SK-N-SH (cell line): ENCODE measurements around the gene FAM168A. TPM values are rescaled to one million over a fixed set of nuclear protein-coding genes. Genes with fewer than 3 reads are reported as not detected.

Source experiments
- CTCF ChIA-PET: fragments of 300-600, 350-600 bp; formaldehyde crosslinking; extraction: SDS; loops from one replicate; lab custom pipeline; 2021; lab: Yijun Ruan, JAX
- POLR2A ChIA-PET: fragments of 350-600 bp; sonication (Branson Sonifier 250); formaldehyde crosslinking; extraction: SDS; loops from one replicate; lab custom pipeline; 2020; ENCODE audit warnings: antibody characterized with exemption, inconsistent platforms; lab: Yijun Ruan, JAX
- DNase-seq: peaks from one replicate; pipeline ENCODE4 v3.0.0; 2012
- H2AFZ ChIP-seq: fragments of 200-600 bp; sonication (generic); 2 replicates; pipeline ENCODE4 v1.8.1; 2016; ENCODE audit warnings: antibody characterized with exemption, mild to moderate bottlenecking, low read depth
- H3F3A ChIP-seq: fragments of 200-600 bp; sonication (generic); replicated peaks from 2 replicates; pipeline ENCODE3; 2016; ENCODE audit warnings: antibody characterized with exemption, mild to moderate bottlenecking; ENCODE audit not compliant: insufficient read depth
- H3K27ac ChIP-seq, 2 experiments: fragments of 200-500 bp in 1 of 2; fragments of 200-600 bp in 1 of 2; sonication (Bioruptor generic) in 1 of 2; sonication (generic), shearing (Covaris generic) in 1 of 2; 2 replicates each; pipeline versions ENCODE4 v1.5.1 to v1.6.1; 2014 to 2016; ENCODE audit warnings: low read depth in 2 of 2, inconsistent platforms in 1 of 2, low read length in 1 of 2, mild to moderate bottlenecking in 1 of 2, mixed read lengths in 1 of 2
- H3K27me3 ChIP-seq: fragments of 200-600 bp; sonication (generic), shearing (Covaris generic); 2 replicates; pipeline ENCODE4 v1.6.1; 2016; ENCODE audit warnings: mixed run types; ENCODE audit not compliant: insufficient read depth
- H3K36me3 ChIP-seq, 2 experiments: fragments of 200-500 bp in 1 of 2; fragments of 200-600 bp in 1 of 2; sonication (Bioruptor generic) in 1 of 2; sonication (generic) in 1 of 2; replicated peaks in 1 of 2; 2 replicates each; pipeline versions ENCODE3 to v1.5.1; 2014 to 2016; ENCODE audit warnings: low read length in 1 of 2, mild to moderate bottlenecking in 1 of 2; ENCODE audit not compliant: insufficient read depth in 2 of 2, control insufficient read depth in 1 of 2
- H3K4me1 ChIP-seq, 2 experiments: fragments of 200-500 bp in 1 of 2; fragments of 200-600 bp in 1 of 2; sonication (Bioruptor generic) in 1 of 2; sonication (generic), shearing (Covaris generic) in 1 of 2; 2 replicates each; pipeline versions ENCODE4 v1.5.1 to v1.6.1; 2014 to 2016; ENCODE audit warnings: low read depth in 1 of 2, low read length in 1 of 2, mixed run types in 1 of 2; ENCODE audit not compliant: insufficient read depth in 2 of 2, control insufficient read depth in 1 of 2
- H3K4me2 ChIP-seq: fragments of 200-600 bp; sonication (generic), shearing (Covaris generic); 2 replicates; pipeline ENCODE4 v1.6.1; 2017; ENCODE audit warnings: mixed run types
- H3K4me3 ChIP-seq, 2 experiments: fragments of 200-500 bp in 1 of 2; fragments of 200-600 bp in 1 of 2; sonication (Bioruptor generic) in 1 of 2; sonication (generic), shearing (Covaris generic) in 1 of 2; 2 replicates each; pipeline versions ENCODE4 v1.5.1 to v1.8.1; 2014 to 2016; ENCODE audit warnings: low read depth in 2 of 2, inconsistent platforms in 1 of 2, low read length in 1 of 2, mild to moderate bottlenecking in 1 of 2, mixed read lengths in 1 of 2, moderate library complexity in 1 of 2
- H3K79me2 ChIP-seq: fragments of 200-600 bp; sonication (generic); 2 replicates; pipeline ENCODE4 v1.8.1; 2017; ENCODE audit warnings: mild to moderate bottlenecking; ENCODE audit not compliant: insufficient read depth
- H3K9ac ChIP-seq: fragments of 200-600 bp; sonication (generic); 2 replicates; pipeline ENCODE4 v1.6.1; 2017; ENCODE audit warnings: mixed run types
- H3K9me2 ChIP-seq: fragments of 200-600 bp; sonication (generic); 2 replicates; pipeline ENCODE4 v1.6.1; 2017; ENCODE audit warnings: mixed run types
- H3K9me3 ChIP-seq: fragments of 200-600 bp; sonication (generic); 2 replicates; pipeline ENCODE4 v1.6.1; 2017; ENCODE audit warnings: mixed run types, mild to moderate bottlenecking, moderate library complexity
- H4K20me1 ChIP-seq: fragments of 200-600 bp; sonication (generic); 2 replicates; pipeline ENCODE4 v1.6.1; 2017; ENCODE audit warnings: mild to moderate bottlenecking, mixed run types; ENCODE audit not compliant: insufficient read depth
- CHD2 ChIP-seq: fragments of 150-350 bp; IDR thresholded peaks from 2 replicates; pipeline ENCODE4 v1.6.1; 2018; ENCODE audit warnings: low read length; ENCODE audit not compliant: partially characterized antibody
- ELF1 ChIP-seq: IDR thresholded peaks from 2 replicates; pipeline ENCODE4 v1.4.0; 2012
- FOXJ3 ChIP-seq: sonication (generic); formaldehyde crosslinking; IDR thresholded peaks from 2 replicates; pipeline ENCODE4 v1.5.1; 2020; ENCODE audit warnings: mild to moderate bottlenecking, missing genetic modification reagents
- GABPA ChIP-seq: IDR thresholded peaks from 2 replicates; pipeline ENCODE4 v1.4.0; 2012; ENCODE audit warnings: low read depth, mild to moderate bottlenecking
- GATA2 ChIP-seq: sonication (generic); formaldehyde crosslinking; IDR thresholded peaks from 2 replicates; pipeline ENCODE4 v1.5.0; 2020; ENCODE audit warnings: mild to moderate bottlenecking, missing genetic modification reagents
- JUND ChIP-seq: IDR thresholded peaks from 2 replicates; pipeline ENCODE4 v1.4.0; 2012
- MXI1 ChIP-seq: IDR thresholded peaks from 2 replicates; pipeline ENCODE4 v1.6.1; 2012; ENCODE audit warnings: mild to moderate bottlenecking, low read depth, low read length, improper control_type of control experiment
- NFIC ChIP-seq: IDR thresholded peaks from 2 replicates; pipeline ENCODE4 v1.4.0; 2012; ENCODE audit warnings: borderline replicate concordance
- NRF1 ChIP-seq: IDR thresholded peaks from 2 replicates; pipeline ENCODE4 v1.6.1; 2012; ENCODE audit warnings: low read depth, mild to moderate bottlenecking, low read length
- RAD21 ChIP-seq: IDR thresholded peaks from 2 replicates; pipeline ENCODE4 v1.6.1; 2012; ENCODE audit warnings: mild to moderate bottlenecking, low read length
- RXRA ChIP-seq: IDR thresholded peaks from 2 replicates; pipeline ENCODE4 v1.4.0; 2012; ENCODE audit warnings: low read depth, mild to moderate bottlenecking, borderline replicate concordance
- TCF12 ChIP-seq: IDR thresholded peaks from 2 replicates; pipeline ENCODE4 v1.4.0; 2012
- TEAD4 ChIP-seq: IDR thresholded peaks from 2 replicates; pipeline ENCODE4 v1.4.0; 2012; ENCODE audit warnings: mild to moderate bottlenecking, borderline replicate concordance; ENCODE audit not compliant: insufficient read depth
- YY1 ChIP-seq: IDR thresholded peaks from 2 replicates; pipeline ENCODE4 v1.4.0; 2012; ENCODE audit warnings: low read depth, mild to moderate bottlenecking
- WGBS: methylation state at CpG from one replicate; pipeline ENCODE4 v1.1.6; 2017; ENCODE audit warnings: low lambda C conversion rate; 5-methylcytosine and 5-hydroxymethylcytosine counted together
- polyA plus RNA-seq, 3 experiments: library from polyadenylated mRNA; depleted of rRNA; stranded (reverse); fragments of >200 nt; gene quantifications; 2 replicates each; pipeline ENCODE4 v1.2.3, GENCODE V29; 2012
- TF ChIP-seq, protein P1 (sequence below): fragments of 150-350 bp; IDR thresholded peaks from 2 replicates; pipeline ENCODE4 v1.6.1; 2016; ENCODE audit warnings: mild to moderate bottlenecking, low read depth, low read length
- TF ChIP-seq, protein P2 (sequence below): fragments of 150-350 bp; IDR thresholded peaks from 2 replicates; pipeline ENCODE4 v1.6.1; 2017; ENCODE audit warnings: antibody characterized with exemption, low read length, low read depth, borderline replicate concordance
- TF ChIP-seq, protein P3 (sequence below): fragments of 200-600 bp; sonication (generic); IDR thresholded peaks from 2 replicates; pipeline ENCODE4 v1.6.1; 2017; ENCODE audit warnings: antibody characterized with exemption, mild to moderate bottlenecking, moderate library complexity
- TF ChIP-seq, protein P4 (sequence below): IDR thresholded peaks from 2 replicates; pipeline ENCODE4 v1.4.0; 2012; ENCODE audit warnings: low read depth
- TF ChIP-seq, protein P5 (sequence below): IDR thresholded peaks from 2 replicates; pipeline ENCODE4 v1.4.0; 2012; ENCODE audit warnings: low read depth, borderline replicate concordance

FAM168A gene
- polyA plus RNA-seq, 1 of the 3 experiments (the other 2 are of a cell fraction), result 17.8 TPM

DNA sequence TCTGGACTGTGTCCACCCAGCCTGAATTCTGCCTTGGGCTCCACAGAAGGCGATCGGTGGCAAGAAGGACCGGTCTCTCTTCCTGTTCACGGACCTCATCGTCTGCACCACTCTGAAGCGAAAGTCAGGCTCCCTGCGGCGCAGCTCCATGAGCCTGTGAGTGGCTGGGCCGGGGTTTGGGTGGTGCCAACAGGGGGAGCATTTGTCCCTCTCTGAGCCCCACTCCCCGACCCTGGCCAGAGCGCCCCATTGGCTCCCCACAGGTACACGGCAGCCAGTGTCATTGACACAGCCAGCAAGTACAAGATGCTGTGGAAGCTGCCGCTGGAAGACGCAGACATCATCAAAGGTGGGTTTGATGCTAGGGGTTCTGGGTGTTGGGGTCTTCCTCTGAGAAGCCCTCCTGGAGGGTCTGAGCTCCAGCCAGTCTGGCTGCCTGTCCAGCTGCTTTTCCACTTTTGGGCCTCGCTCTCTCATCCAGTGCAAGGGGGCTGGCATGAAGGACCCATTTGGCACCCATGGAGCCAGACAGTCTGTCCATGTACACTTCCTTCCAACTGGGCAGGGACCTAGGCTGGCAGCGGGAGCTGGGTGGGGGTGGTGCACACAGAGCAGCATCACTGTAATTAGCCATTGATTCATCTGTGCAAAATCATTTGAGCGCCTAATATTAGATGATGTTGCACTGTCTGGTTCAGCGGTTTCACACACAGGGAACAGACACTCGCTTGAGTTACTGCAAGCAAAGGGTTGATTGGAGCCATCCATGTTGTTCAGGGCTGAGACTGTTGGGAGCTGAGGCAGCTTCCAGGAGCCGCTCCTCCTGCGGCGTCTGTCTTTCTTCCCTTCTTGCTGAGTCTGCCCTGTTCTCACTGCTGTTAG, 240.7 kb downstream of the FAM168A start:
- ChIA-PET POLR2A (no interaction called here), CTCF (interaction anchor here (0.8 to 13.9 kb wide), 8 partner anchors 12 to 673 kb away, joined by 3 to 313 read pairs (median 6); partner anchors contain the start of gene RELT)
- H3F3A ChIP-seq, result no peaks in the 10 kb centered on the region
- H3K4me1 ChIP-seq, result no peaks in the 10 kb centered on the region
- no peaks in the 10 kb centered on the region for H3K9me3 ChIP-seq
- no peak overlapping the region for H3K4me2 ChIP-seq
- peaks cover 19% of the 10 kb centered on the region; the same call in 1 of the 2 replicates for H4K20me1 ChIP-seq
- peaks cover 26 to 69% of the 10 kb centered on the region in 2 experiments for H3K36me3 ChIP-seq
- H2AFZ ChIP-seq, result no peak overlapping the region
- peaks cover 9% of the 10 kb centered on the region; the same call in 1 of the 2 replicates for H3K79me2 ChIP-seq
- H3K9me2 ChIP-seq, result no peaks in the 10 kb centered on the region
- DNase-seq, result no peak
- no peak overlapping the region for H3K4me3 ChIP-seq
- no peak overlapping the region for H3K9ac ChIP-seq
- TF ChIP-seq MXI1 (no peak), GATA2 (CRISPR knock-in tag) (no peak), YY1 (no peak), FOXJ3 (no peak), RAD21 (no peak), NFIC (no peak), ELF1 (no peak), CHD2 (no peak), GABPA (no peak), TEAD4 (no peak), JUND (no peak), TCF12 (no peak), NRF1 (no peak), RXRA (no peak)
- TF ChIP-seq, protein P1, sequence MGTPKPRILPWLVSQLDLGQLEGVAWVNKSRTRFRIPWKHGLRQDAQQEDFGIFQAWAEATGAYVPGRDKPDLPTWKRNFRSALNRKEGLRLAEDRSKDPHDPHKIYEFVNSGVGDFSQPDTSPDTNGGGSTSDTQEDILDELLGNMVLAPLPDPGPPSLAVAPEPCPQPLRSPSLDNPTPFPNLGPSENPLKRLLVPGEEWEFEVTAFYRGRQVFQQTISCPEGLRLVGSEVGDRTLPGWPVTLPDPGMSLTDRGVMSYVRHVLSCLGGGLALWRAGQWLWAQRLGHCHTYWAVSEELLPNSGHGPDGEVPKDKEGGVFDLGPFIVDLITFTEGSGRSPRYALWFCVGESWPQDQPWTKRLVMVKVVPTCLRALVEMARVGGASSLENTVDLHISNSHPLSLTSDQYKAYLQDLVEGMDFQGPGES, result no peak
- TF ChIP-seq, protein P2, sequence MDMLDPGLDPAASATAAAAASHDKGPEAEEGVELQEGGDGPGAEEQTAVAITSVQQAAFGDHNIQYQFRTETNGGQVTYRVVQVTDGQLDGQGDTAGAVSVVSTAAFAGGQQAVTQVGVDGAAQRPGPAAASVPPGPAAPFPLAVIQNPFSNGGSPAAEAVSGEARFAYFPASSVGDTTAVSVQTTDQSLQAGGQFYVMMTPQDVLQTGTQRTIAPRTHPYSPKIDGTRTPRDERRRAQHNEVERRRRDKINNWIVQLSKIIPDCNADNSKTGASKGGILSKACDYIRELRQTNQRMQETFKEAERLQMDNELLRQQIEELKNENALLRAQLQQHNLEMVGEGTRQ, result no peak
- TF ChIP-seq, protein P3, sequence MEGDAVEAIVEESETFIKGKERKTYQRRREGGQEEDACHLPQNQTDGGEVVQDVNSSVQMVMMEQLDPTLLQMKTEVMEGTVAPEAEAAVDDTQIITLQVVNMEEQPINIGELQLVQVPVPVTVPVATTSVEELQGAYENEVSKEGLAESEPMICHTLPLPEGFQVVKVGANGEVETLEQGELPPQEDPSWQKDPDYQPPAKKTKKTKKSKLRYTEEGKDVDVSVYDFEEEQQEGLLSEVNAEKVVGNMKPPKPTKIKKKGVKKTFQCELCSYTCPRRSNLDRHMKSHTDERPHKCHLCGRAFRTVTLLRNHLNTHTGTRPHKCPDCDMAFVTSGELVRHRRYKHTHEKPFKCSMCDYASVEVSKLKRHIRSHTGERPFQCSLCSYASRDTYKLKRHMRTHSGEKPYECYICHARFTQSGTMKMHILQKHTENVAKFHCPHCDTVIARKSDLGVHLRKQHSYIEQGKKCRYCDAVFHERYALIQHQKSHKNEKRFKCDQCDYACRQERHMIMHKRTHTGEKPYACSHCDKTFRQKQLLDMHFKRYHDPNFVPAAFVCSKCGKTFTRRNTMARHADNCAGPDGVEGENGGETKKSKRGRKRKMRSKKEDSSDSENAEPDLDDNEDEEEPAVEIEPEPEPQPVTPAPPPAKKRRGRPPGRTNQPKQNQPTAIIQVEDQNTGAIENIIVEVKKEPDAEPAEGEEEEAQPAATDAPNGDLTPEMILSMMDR, result no peak
- TF ChIP-seq, protein P4, sequence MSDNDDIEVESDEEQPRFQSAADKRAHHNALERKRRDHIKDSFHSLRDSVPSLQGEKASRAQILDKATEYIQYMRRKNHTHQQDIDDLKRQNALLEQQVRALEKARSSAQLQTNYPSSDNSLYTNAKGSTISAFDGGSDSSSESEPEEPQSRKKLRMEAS, result no peak
- TF ChIP-seq, protein P5, sequence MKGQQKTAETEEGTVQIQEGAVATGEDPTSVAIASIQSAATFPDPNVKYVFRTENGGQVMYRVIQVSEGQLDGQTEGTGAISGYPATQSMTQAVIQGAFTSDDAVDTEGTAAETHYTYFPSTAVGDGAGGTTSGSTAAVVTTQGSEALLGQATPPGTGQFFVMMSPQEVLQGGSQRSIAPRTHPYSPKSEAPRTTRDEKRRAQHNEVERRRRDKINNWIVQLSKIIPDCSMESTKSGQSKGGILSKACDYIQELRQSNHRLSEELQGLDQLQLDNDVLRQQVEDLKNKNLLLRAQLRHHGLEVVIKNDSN, result no peak
- no peak overlapping the region for H3K27ac ChIP-seq
- no peaks in the 10 kb centered on the region for H3K27me3 ChIP-seq
- 96% methylated on average over 13 of the region's 22 CpGs for WGBS
